Stimulated activated CD8-positive, alpha-beta memory T cell treated with anti-CD3 and anti-CD28 coated beads, Interleukin-12 subunit alpha, Interleukin-12 subunit beta, amount 100 ng/mL, for 1 hour (primary cell): ENCODE data around the gene WFIKKN1.
"Not testable (repeated sequence)": the region's sequence is repeated elsewhere in the genome, so short reads cannot be mapped to it uniquely, and the experiment has no call there.

Experiments used
- DNase-seq: peaks from one replicate; pipeline ENCODE4 v3.0.0-alpha.2; 2020; ENCODE audit warnings: low read depth

Gene WFIKKN1

GRCh38 chr16:595942-596735, 34.6 kb upstream of the WFIKKN1 start:
- DNase-seq = no peak

- no peak for DNase-seq
These were observed 34.1 kb upstream of the WFIKKN1 start for GRCh38 chr16:596736-597060.

GRCh38 chr16:597655-598054, 33.1 kb upstream of the WFIKKN1 start:
- not testable (repeated sequence) for DNase-seq

- no peak for DNase-seq
These were observed 31.7 kb upstream of the WFIKKN1 start for GRCh38 chr16:598823-599739.

GRCh38 chr16:600781-601180, 30.0 kb upstream of the WFIKKN1 start:
- DNase-seq = no peak

- no peak for DNase-seq
These were observed 26.9 kb upstream of the WFIKKN1 start for GRCh38 chr16:603933-604332.

GRCh38 chr16:606656-607307, 24.0 kb upstream of the WFIKKN1 start:
- DNase-seq = no peak

- no peak for DNase-seq
These were observed 22.8 kb upstream of the WFIKKN1 start for GRCh38 chr16:608019-608418.

GRCh38 chr16:609316-609715, 21.5 kb upstream of the WFIKKN1 start:
- no peak for DNase-seq

GRCh38 chr16:609984-610383, 20.8 kb upstream of the WFIKKN1 start:
- DNase-seq = no peak

- DNase-seq = peak; percentile 27
These were observed 20.0 kb upstream of the WFIKKN1 start for GRCh38 chr16:610513-611381.

- no peak for DNase-seq
These were observed 15.7 kb upstream of the WFIKKN1 start for GRCh38 chr16:615122-615521.

GRCh38 chr16:616733-617586, 13.8 kb upstream of the WFIKKN1 start:
- no peak for DNase-seq

GRCh38 chr16:617855-618254, 12.9 kb upstream of the WFIKKN1 start:
- no peak for DNase-seq

- DNase-seq = no peak
These were observed 11.2 kb upstream of the WFIKKN1 start for GRCh38 chr16:619476-620100.

GRCh38 chr16:620700-621525, 9.9 kb upstream of the WFIKKN1 start:
- DNase-seq = no peak

GRCh38 chr16:621526-622105, 9.2 kb upstream of the WFIKKN1 start:
- no peak for DNase-seq

- DNase-seq = no peak
These were observed 7.9 kb upstream of the WFIKKN1 start for GRCh38 chr16:622920-623280.

- DNase-seq = no peak
These were observed 6.2 kb upstream of the WFIKKN1 start for GRCh38 chr16:624526-625070.
